Fibroblast of skin of abdomen (primary cell): Measurements from ENCODE around the gene CDX4. TPM values are rescaled to one million over a fixed set of nuclear protein-coding genes. Genes with fewer than 3 reads are reported as not detected.
"Not testable (repeated sequence)": the region's sequence is repeated elsewhere in the genome, so short reads cannot be mapped to it uniquely, and the experiment has no call there.

Experiments
- DNase-seq: peaks from one replicate; pipeline ENCODE4 v3.0.0-alpha.2; 2013
- polyA plus RNA-seq, 2 experiments: library from polyadenylated mRNA; unstranded; fragments of 120-200 nt; gene quantifications; one replicate each; pipeline ENCODE4 v1.2.1, GENCODE V29; 2013; ENCODE audit not compliant: insufficient read length in 2 of 2

Gene CDX4, protein sequence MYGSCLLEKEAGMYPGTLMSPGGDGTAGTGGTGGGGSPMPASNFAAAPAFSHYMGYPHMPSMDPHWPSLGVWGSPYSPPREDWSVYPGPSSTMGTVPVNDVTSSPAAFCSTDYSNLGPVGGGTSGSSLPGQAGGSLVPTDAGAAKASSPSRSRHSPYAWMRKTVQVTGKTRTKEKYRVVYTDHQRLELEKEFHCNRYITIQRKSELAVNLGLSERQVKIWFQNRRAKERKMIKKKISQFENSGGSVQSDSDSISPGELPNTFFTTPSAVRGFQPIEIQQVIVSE
- polyA plus RNA-seq (2013, experiment 1 of 2; ENCODE audit: insufficient read length): not detected
- not detected for polyA plus RNA-seq (2013, experiment 2 of 2; ENCODE audit: insufficient read length)

DNA sequence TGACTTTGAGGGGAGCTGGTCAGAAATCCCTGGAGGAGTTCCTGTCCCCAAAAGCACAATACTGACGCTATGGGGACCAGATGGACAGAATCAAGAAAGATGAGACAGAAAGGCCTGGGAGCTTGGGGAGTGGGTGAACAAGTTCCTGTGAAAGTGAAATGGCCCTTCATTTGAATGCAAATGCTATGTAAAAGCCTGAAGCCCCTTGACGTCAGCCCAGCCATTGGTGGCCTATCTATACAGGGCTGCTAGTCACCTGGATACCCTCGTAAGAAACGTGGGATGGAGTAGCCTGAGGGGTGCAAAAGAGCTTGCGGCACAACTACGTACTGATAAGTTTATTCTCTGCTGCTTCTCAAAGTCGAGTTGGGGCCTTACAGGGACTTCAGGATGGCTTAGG lies at the start of gene CDX4:
Gene CDX4, plus strand, starts transcription at position 223 of the 400 bp plus-strand sequence. CDS start 201 bp downstream, outside the sequence.
- DNase-seq: no peak

DNA sequence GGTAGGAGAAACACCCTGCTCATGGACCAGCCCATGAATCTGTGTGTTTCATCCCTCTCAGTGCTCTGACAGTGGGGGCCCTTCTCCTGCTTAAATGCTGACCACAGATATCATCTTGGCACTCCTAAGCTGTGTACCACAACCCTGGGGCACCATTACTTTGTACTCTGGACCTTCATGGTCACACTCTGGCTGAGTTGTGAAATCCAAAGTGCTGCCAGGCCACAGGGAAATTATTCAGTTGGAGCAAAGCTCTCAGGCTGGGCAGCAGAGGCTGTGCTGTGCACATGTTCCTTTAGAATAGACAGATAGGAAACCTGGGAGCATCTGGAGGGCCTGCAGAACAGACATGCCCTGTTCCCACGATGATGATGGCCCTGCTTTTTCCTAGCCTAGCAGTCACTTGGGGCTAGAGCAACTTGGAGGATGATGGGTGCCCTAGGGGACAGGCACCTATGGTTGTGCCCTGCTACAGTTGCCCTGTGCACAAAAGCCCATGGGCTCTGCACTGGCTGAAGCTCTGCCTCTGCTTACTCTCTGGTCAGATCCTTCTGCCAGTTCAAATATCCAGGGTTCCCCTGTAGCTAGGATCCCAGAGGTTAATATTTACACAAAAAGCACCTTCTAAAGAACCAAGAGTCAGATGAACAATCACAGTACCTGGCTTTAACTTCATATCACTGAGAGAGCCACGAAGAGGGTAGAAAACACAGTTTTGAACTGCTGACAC lies 48.5 kb upstream of the CDX4 start:
- DNase-seq: no peak

DNA sequence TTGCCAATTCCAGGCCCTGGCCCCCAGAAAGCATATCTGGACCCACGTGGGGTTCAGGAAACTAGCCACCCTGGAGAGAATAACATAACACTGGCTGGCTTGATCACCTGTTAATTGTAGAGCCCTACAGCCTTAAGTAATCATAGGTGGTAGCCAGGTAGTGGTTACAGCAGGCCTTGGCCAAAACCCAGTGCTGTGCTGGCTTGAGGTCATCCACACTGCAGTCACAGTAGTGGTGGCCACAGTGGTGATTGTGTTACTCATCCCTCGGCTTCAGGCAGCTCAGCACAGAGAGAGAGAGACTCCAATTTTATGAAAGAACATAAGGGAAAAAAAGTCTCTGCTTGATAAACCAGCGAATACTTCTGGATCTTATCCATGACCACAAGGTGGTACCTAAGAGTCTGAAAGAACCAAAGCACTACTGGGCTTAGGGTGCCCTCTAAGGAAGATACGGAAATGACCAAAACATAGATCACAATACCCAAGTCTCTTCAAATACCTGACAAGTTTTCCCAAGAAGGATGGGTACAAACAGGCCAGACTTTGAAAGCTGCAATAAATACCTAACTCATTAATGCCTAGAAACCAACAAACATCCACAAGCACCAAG lies 46.6 kb upstream of the CDX4 start:
- DNase-seq: no peak

DNA sequence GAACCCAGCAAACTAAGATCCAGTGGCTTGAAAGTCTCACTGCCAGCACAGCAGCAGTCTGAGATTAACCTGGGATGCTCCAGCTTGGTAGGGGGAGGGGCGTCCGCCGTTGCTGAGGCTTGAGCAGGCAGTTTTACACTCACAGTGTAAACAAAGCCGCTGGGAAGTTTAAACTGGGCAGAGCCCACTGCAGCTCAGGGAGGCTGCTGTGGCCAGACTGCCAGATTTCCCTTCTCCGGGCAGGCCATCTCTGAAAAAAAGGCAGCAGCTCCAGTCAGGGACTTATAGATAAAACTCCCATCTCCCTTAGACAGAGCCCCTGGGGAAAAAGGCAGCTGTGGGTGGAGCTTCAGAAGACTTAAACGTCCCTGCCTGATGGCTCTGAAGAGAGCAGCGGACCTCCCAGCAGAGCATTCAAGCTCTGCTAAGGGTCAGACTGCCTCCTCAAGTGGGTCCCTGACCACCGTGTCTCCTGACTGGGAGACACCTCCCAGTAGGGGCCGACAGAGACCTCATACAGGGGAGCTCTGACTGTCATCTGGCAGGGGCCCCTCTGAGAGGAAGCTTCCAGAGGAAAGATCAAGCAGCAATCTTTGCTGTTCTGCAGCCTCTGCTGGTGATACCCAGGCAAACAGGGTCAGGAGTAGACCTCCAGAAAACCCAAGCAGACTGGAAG lies 45.1 kb upstream of the CDX4 start:
- DNase-seq: no peak

DNA sequence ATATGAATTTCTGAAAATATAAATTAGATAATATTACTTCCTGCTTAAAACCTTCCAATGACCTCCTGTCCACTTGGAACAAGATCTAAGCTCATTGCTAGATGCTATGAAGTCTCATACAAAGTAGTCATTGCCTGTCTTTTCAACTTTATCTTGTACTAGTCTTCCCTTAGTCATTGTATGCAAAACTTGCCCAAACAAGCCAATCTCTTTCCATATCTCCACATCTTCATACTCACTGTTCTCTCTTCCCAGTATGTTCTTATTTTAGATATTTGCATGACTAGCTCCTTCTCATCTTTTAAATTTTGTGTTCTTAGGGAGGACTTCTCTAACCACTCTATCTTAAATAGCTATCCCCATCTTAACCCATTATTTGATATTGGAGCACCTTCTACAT lies 33.9 kb upstream of the CDX4 start:
- no peak for DNase-seq

DNA sequence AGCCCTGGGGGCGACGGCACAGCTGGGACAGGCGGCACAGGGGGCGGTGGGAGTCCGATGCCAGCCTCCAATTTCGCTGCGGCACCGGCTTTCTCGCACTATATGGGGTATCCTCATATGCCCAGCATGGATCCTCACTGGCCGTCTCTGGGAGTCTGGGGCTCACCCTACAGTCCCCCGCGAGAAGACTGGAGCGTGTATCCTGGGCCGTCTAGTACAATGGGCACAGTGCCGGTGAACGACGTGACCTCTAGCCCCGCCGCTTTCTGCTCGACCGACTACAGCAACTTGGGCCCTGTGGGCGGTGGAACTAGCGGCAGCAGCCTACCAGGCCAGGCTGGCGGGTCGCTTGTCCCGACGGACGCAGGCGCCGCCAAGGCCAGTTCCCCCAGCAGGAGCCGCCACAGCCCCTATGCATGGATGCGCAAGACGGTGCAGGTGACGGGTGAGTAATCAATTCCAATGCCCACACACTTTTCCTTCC lies 500 bp downstream of the CDX4 start:
- no peak for DNase-seq

DNA sequence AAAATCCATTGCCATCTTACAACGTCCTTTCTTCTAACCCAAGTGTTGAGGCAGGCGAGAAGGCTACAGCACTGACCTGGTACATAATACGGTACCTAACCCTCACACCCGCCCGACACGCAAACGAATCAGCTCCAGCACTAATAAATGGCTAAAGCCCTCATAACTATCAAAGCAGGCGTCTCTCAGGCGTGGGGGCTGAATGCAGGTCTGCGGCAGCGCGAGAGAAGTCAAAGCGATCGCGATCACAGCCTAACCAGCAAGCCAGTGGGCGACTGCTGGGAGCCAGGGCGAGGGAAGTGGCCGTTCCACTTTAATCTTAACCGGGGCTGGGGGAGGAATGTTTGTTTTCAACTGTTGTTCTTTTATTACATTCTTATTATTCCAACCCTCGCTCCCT lies 1.5 kb downstream of the CDX4 start:
- no peak for DNase-seq

DNA sequence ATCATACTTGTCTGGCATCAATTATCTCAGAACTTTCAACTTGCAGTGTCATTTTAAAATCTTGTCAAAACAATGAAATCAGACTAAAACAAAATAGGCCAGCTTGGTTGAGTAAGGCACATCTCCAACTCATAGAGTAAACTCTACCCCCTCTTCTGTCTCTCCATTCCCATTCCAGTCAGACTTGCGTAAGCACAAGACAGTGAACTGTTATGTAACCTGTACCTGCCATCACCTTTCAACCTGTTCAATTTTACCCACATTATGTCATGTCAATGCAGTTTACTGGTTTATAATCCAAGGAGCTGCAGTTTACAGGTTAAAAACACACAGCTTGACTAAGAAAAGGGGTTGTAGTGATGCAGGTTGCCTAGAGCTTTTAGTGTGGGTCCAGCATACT lies 8.3 kb downstream of the CDX4 start:
- no peak for DNase-seq

DNA sequence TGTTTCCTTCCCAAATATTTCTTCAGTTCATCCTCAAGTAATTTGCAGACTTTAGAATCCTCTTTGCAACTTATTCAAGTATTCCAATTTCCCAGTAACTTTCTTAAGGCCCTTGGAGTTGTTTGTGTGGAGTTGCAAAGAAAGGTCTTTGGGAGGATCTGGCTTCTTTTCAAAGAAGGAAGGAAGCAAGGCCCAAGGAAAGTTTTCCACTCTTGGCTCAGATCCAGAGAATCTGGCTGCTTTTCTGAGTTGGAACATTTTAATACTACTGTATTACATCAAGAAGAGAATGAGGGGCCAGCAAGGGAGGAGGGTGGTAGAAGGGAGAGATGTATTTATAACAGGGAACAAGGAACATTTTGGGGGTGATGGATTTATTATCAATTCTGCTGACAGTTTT lies 10.5 kb downstream of the CDX4 start:
- DNase-seq: no peak

DNA sequence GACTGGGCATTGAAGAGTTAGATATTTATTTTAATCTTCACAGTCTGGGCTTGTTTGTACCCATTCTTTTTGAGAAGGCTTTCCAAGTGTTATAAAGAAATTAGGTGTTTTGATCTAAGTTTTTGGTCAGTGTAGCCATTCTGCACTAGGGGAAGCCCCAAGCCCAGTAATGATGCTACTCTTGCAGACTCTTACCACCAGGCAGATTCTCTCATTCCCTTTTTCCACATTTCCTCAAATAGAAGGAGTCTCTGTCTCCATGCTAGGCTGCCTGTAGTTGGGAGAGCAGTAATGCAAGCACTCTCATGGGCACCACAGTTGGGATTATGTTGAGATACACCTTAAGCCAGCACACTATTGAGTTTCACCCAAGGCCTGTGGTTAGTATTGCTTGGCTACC lies 21.5 kb downstream of the CDX4 start:
- no peak for DNase-seq

DNA sequence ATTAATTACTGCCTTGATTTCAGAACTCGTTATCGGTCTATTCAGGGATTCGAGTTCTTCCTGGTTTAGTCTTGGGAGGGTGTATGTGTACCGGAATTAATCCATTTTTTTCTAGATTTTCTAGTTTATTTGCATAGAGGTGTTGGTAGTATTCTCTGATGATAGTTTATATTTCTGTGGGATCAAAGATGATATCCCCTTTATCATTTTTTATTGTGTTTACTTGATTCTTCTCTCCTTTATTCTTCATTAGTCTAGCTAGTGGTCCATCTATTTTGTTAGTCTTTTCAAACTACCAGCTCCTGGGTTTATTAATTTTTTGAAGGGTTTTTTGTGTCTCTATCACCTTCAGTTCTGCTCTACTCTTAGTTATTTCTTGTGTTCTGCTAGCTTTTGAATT lies 32.1 kb downstream of the CDX4 start:
- peak; percentile 3 for DNase-seq

DNA sequence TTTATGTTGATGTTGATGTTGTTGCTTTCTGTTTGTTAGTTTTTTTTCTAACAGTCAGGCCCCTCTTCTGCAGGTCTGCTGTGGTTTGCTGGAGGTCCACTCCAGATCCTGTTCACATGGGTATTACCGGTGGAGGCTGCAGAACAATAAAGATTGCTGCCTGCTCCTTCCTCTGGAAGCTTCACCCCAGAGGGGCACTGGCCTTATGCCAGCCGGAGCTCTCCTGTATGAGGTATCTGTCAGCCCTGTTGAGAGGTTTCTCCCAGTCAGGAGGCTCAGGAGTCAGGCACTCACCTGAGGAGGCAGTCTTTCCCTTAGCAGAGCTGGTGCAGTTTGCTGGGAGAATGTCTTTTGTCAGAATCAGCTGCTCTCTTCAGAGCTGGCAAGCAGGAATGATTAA lies 34.7 kb downstream of the CDX4 start:
- no peak for DNase-seq

DNA sequence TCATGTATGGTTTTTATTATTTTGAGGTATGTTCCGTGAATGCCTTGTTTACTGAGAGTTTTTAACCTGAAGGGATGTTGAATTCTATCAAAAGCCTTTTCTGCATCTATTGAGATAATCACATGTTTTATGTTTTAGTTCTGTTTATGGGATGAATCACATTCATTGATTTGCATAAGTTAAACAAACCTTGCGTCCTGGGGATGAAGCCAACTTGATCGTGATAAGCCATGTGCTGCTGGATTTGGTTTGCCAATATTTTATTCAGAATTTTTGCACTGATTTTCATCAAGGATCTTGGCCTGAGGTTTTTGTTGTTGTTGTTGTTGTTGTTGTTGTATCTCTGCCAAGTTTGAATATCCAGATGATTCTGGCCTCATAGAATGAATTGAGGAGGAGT lies 43.8 kb downstream of the CDX4 start:
- no peak for DNase-seq

DNA sequence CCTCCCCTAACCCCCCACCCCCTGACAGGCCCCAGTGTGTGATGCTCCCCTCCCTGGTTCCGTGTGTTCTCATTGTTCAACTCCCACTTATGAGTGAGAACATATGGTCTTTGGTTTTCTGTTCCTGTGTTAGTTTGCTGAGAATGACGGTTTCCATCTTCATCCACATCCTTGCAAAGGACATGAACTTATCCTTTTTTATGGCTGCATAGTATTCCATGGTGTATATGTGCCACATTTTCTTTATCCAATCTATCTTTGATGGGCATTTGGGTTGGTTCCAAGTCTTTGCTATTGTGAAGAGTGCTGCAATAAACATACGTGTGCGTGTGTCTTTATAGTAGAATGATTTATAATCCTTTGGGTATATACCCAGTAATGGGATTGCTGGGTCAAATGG lies 45.3 kb downstream of the CDX4 start:
- DNase-seq: not testable (repeated sequence)
